Activated CD4-positive, alpha-beta T cell treated with anti-CD3 and anti-CD28 coated beads, Interleukin-2, amount 10 ng/mL, durations not matched to agents 24 days and 14 days (primary cell): ENCODE data around the gene MRPL18. TPM values are rescaled to one million over a fixed set of nuclear protein-coding genes. Genes with fewer than 3 reads are reported as not detected.
"Not testable (repeated sequence)": the region's sequence is repeated elsewhere in the genome, so short reads cannot be mapped to it uniquely, and the experiment has no call there.

Experiments used
- DNase-seq: peaks from one replicate; pipeline ENCODE4 v3.0.0; 2022
- H3K27ac Mint-ChIP-seq: one replicate; pipeline ENCODE4 v1.8.0; 2022; ENCODE audit warnings: mild to moderate bottlenecking, mixed read lengths
- H3K27me3 Mint-ChIP-seq: one replicate; pipeline ENCODE4 v1.8.0; 2022; ENCODE audit warnings: mixed read lengths
- H3K36me3 Mint-ChIP-seq: one replicate; pipeline ENCODE4 v1.8.0; 2022; ENCODE audit warnings: low read depth, mild to moderate bottlenecking, mixed read lengths
- H3K4me1 Mint-ChIP-seq: one replicate; pipeline ENCODE4 v1.8.0; 2021; ENCODE audit warnings: mixed read lengths
- H3K4me3 Mint-ChIP-seq: one replicate; pipeline ENCODE4 v1.8.0; 2022; ENCODE audit warnings: mild to moderate bottlenecking, moderate library complexity, mixed read lengths
- H3K9me3 Mint-ChIP-seq: one replicate; pipeline ENCODE4 v1.8.0; 2021; ENCODE audit warnings: mixed read lengths
- intact Hi-C: fragments of 100-400 bp; cut with micrococcal nuclease; formaldehyde crosslinking; loops from one replicate; pipeline ENCODE4 v1.15.1; 2023
- total RNA-seq: library from RNA; stranded (reverse); gene quantifications from 2 replicates; pipeline ENCODE4 v1.2.3, GENCODE V29; 2022

Gene MRPL18
- total RNA-seq, 1 donor from 2014 or later = 112 TPM

DNA sequence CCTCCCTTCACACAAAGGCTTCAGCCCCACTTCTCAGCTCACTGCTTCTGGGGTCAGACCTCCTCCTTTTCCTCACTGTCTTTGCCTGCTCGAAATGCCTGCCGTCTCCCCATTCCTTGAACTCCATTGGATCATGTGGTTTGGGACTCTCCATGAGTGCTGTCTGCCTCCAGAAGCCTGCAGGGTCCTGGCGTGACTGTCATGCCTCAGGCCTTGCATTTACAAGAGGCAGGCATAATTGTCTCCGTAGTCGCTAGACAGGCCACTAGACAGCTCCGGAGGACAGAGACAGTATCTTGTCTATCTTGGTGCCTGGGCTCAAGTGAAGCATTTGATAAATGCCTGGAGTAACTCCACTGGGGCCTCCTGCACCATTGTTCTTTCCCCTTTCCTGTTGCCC is 25.1 kb downstream of the MRPL18 start:
- Mint-ChIP-seq H3K9me3 (no peaks in the 10 kb centered on the region), H3K4me3 (no peak overlapping the region), H3K4me1 (peaks cover 16% of the 10 kb centered on the region), H3K27me3 (no peaks in the 10 kb centered on the region), H3K27ac (peak overlapping the region; percentile 0), H3K36me3 (no peaks in the 10 kb centered on the region)
- intact Hi-C loops = no loop called here
- DNase-seq = no peak

DNA sequence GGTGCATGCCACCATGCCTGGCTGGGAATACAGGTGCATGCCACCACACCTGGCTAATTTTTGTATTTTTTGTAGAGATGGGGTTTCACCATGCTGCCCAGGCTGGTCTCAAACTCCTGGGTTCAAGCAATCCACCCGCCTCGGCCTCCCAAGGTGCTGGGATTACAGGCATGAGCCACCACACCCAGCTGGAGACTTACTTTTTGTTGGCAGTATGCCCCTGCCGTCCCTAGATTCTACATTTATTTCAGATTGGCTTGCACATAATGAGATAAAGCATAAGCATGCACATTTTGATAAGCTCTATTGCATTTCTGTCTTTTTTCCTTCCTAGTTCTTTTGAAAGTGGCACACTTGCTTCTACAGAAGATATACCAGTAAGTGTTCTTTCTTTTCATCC is 26.5 kb downstream of the MRPL18 start:
- H3K9me3 Mint-ChIP-seq, H3K36me3 Mint-ChIP-seq, intact Hi-C loops, H3K4me3 Mint-ChIP-seq, H3K27ac Mint-ChIP-seq, H3K27me3 Mint-ChIP-seq, DNase-seq: not testable (repeated sequence)
- peaks cover 17% of the 10 kb centered on the region for H3K4me1 Mint-ChIP-seq

DNA sequence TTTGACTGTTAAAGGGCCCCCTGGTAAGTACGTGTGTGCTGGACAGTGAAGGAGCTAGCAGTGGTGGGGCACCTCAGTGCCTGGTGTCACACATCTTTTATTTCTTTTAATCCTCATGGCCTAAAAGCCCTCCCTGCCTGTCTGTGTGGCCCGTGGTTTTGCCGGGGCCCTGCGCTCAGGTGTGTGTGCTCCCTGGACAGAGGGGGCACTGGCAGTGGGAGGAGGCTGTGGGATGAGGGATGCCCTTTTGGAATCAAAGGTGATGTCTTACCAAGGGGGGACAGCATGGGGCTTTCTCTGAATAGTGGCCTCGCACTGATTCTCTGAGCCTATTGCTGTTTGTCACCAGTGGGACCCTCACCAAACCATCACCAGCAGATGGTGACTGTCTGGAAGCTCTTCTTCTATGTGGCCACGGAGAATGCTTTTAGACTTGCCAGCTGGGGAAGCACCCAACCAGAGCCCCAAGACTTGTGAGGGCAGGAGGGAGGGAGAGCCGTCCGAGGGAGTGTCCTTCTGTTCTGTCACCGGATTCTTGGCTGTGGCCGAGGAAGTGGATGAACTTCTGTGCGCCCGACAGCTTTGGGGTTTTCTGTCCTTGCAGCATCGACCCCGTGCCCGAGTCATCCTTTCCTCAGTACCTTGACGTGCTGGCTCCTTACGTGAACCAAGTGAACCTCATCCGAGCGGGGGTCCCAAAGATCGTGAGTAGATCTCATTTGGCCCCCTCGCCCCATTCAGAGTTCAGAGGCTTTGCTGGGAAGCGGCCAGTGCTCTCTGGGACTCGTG is 27.9 kb downstream of the MRPL18 start:
- H3K4me3 Mint-ChIP-seq = no peak overlapping the region
- H3K27me3 Mint-ChIP-seq = no peaks in the 10 kb centered on the region
- H3K4me1 Mint-ChIP-seq = peaks cover 17% of the 10 kb centered on the region
- H3K27ac Mint-ChIP-seq = no peak overlapping the region
- no peaks in the 10 kb centered on the region for H3K9me3 Mint-ChIP-seq
- intact Hi-C loops = no loop called here
- DNase-seq = no peak
- no peaks in the 10 kb centered on the region for H3K36me3 Mint-ChIP-seq

DNA sequence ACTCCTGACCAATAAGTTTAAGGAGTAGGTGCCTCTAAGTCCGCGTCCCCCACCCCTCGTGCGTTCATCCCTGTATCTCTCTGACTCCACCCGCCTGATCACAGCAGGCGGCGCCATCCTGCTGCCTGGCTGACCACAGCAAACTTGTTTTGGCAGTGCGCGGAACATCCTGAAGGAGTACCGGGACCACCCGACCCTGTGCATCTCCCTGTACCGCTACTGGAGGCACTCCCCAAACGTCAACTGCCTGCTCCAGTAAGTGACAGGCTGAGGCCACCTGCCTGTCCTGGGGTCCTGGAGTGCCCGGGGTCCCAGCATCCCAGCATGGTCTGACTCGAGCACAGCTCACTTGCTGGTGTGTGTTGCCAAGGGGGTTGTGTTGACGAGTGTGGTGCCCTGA is 28.8 kb downstream of the MRPL18 start:
- intact Hi-C loops = no loop called here
- peak overlapping the region; percentile 88 for H3K27ac Mint-ChIP-seq
- no peaks in the 10 kb centered on the region for H3K9me3 Mint-ChIP-seq
- no peaks in the 10 kb centered on the region for H3K27me3 Mint-ChIP-seq
- DNase-seq = no peak
- H3K4me1 Mint-ChIP-seq = peaks cover 17% of the 10 kb centered on the region
- no peaks in the 10 kb centered on the region for H3K36me3 Mint-ChIP-seq
- peak overlapping the region; percentile 78 for H3K4me3 Mint-ChIP-seq

DNA sequence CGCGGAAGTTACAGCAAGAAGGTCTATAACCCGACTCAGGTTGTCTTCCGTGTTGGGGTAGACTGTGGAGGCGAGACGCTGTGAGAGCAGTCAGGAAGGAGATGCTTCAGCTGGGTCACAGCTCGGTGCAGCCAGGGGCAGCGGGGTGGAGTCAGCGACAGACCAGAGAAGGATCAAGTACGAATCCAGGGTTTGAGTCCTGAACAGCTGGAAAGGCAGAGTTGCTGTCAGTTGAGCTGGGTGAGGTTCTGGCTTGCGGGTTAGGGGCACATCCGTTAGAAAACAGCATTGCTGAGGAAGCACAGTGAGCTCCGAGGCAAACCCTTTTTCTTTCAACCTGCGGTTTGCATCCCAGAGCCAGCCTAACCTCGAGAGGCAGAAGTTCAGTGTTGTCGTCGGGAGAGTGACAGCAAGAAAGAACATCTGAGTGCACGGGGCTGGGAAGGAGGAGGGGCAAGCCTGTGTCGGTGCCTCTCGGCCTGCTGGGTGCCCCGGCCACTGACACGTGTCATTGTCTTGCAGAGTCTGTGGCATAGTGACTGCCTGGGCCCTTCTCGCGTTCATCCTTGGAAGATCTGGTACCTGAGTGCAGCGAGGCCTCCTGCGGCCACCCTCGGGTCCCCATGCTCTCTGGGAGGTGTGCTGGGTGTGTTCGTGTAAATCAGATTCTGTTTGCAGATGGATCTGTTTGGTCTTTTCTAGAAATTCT is 29.8 kb downstream of the MRPL18 start:
- intact Hi-C loops = no loop called here

DNA sequence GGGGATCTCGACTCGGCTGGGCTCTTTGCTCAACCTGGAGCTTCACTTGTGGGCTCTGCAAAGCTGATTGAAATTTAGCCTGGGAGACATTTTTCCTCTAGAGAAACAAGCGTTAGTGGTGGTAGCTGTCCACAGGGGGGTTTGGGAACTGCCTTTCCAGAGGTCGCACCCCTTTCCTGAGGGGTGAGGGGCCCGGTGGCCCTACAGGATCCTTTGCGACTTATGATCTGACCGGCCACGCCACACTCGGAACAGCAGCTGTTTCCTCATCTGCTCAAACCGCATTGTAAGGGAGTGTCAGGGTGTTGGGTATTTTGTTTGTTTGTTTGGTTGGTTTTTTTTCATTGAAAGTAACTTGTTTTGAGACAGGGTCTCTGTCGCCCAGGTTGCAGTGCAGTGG is 30.9 kb downstream of the MRPL18 start:
- H3K36me3 Mint-ChIP-seq = no peaks in the 10 kb centered on the region
- H3K27me3 Mint-ChIP-seq = no peaks in the 10 kb centered on the region
- no peaks in the 10 kb centered on the region for H3K9me3 Mint-ChIP-seq
- intact Hi-C loops = no loop called here
- no peak overlapping the region for H3K4me3 Mint-ChIP-seq
- no peak for DNase-seq
- H3K4me1 Mint-ChIP-seq = peaks cover 15% of the 10 kb centered on the region
- no peak overlapping the region for H3K27ac Mint-ChIP-seq

More for the DNA sequence above, 29.8 kb downstream of the MRPL18 start:
- no peaks in the 10 kb centered on the region for H3K36me3 Mint-ChIP-seq
- no peaks in the 10 kb centered on the region for H3K27me3 Mint-ChIP-seq
- H3K4me3 Mint-ChIP-seq = peak overlapping the region; percentile 78
- no peaks in the 10 kb centered on the region for H3K9me3 Mint-ChIP-seq
- H3K4me1 Mint-ChIP-seq = peaks cover 15% of the 10 kb centered on the region
- H3K27ac Mint-ChIP-seq = peak overlapping the region; percentile 88
- peak; percentile 84 for DNase-seq

DNA sequence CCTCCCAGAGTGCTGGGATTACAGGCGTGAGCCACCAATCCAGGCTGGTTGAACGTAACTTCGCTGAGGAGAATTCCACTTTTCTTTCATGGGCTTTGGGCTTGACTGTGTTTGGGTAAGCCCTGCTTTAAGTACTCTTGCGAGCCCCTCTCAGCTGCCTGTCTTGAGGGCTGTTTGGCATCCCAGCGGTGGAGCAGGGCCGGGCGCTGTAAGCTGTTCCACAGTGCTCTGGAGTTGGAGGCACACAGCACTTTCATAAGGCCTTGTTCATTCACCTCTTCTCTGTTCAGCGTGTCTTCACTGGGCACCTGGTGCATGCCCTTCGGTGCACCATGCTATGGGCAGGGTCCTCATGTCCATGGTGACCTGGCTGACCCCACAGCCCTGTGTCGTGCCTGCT is 31.5 kb downstream of the MRPL18 start:
- H3K27ac Mint-ChIP-seq = no peak overlapping the region

DNA sequence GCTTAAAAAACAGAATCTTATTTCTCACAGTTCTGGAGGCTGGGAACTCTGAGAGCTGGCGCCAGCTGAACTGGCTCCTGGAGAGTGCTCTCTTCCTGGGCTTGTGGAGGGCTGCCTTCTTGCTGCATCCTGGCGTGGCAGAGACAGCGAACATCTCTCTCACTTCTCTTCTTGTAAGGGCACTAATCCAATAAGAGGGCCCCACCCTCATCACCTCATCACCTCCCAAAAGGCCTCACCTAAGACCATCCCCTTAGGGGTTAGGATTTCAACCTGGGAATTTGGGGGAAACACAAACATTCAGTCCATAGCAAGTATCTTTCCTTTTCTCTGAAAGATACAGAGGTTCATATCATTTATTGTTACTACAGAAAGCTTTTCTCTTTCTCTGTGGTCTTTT is 33.7 kb downstream of the MRPL18 start:
- Mint-ChIP-seq H3K4me3 (no peak overlapping the region), H3K36me3 (no peaks in the 10 kb centered on the region), H3K9me3 (no peaks in the 10 kb centered on the region), H3K27ac (no peak overlapping the region), H3K27me3 (no peaks in the 10 kb centered on the region), H3K4me1 (peaks cover 15% of the 10 kb centered on the region)
- intact Hi-C loops = no loop called here
- DNase-seq = no peak

More for the DNA sequence above, 31.5 kb downstream of the MRPL18 start:
- Mint-ChIP-seq H3K4me3 (no peak overlapping the region), H3K9me3 (no peaks in the 10 kb centered on the region), H3K4me1 (peaks cover 15% of the 10 kb centered on the region), H3K27me3 (no peaks in the 10 kb centered on the region), H3K36me3 (no peaks in the 10 kb centered on the region)
- no peak for DNase-seq
- intact Hi-C loops = no loop called here

DNA sequence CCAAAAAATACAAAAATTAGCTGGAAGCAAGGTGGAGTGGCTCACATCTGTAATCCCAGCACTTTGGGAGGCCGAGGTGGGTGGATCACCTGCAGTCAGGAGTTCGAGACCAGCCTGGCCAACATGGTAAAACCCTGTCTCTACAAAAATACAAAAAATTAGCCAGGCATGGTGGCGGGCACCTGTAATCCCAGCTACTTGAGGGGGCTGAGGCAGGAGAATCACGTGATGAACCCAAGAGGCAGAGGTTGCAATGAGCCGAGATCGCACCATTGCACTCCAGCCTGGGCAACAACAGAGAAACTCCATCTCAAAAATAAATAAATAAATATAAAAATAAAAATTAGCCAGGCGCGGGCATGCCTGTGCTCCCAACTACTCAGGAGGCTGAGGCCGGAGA is 34.4 kb downstream of the MRPL18 start:
- intact Hi-C loops, H3K36me3 Mint-ChIP-seq: not testable (repeated sequence)

DNA sequence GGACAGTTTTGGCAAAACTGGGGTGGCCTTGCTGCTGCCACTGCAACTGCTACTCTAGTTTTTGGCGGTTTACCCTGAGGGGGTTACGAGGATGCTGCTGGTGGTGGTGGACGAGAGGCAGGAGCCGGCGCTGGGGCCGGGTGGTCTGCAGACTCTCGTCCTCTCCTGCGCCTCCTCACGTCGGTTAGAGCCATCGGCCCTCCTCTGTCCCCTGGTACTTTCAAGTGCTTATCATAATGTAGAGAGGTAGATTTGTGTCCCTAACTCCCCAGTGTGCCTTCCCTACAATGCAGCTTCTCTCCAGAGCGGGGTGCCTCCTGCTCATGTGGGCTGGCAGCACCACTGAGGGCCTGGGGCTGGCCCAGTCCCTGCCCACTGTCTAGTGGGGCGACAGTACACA is 35.7 kb downstream of the MRPL18 start:
- H3K4me3 Mint-ChIP-seq = no peak overlapping the region
- H3K27ac Mint-ChIP-seq = no peak overlapping the region
- no peaks in the 10 kb centered on the region for H3K9me3 Mint-ChIP-seq
- intact Hi-C loops = no loop called here
- H3K36me3 Mint-ChIP-seq = no peaks in the 10 kb centered on the region
- DNase-seq = no peak
- H3K4me1 Mint-ChIP-seq = peaks cover 4% of the 10 kb centered on the region
- peaks cover 2% of the 10 kb centered on the region for H3K27me3 Mint-ChIP-seq

More for the DNA sequence above, 34.4 kb downstream of the MRPL18 start:
- H3K27me3 Mint-ChIP-seq, DNase-seq, H3K4me3 Mint-ChIP-seq, H3K27ac Mint-ChIP-seq, H3K9me3 Mint-ChIP-seq: not testable (repeated sequence)
- peaks cover 13% of the 10 kb centered on the region for H3K4me1 Mint-ChIP-seq

DNA sequence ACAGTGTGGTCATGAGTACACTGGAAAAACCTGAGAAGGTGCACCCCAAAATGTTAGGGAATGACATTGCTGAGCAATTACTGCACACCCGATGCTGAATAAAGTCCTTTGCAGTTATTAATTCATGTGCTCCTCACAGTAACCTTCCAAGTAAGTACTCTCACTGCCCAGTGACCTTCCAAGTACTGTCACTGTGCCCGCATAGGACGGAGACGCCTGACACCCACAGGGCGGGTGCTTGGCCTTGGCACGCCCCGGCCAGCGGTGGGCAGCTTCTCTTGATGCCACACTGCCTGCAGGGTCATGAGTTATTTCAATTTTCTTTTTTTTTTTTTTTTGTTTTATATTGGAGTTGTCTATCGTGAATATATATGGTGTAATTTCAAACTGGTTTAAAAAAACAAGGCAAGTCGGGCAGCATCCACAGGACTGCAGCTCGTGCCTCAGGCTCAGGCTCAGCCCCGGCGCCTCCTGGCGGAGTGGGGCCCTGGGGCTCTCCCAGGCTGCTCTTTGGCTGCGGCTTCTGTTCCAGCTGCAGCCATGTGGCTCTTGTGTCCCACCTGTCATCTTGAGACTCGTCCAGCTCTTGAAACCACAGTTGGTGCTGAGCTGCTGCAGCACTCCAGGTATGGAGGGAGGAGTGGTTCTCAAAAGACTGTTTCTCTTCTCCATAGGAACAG is 36.8 kb downstream of the MRPL18 start:
- peaks cover 4% of the 10 kb centered on the region for H3K4me1 Mint-ChIP-seq
- intact Hi-C loops = no loop called here
- no peaks in the 10 kb centered on the region for H3K9me3 Mint-ChIP-seq
- H3K27me3 Mint-ChIP-seq = peaks cover 2% of the 10 kb centered on the region
- H3K4me3 Mint-ChIP-seq = no peak overlapping the region
- no peaks in the 10 kb centered on the region for H3K36me3 Mint-ChIP-seq
- H3K27ac Mint-ChIP-seq = no peak overlapping the region
- DNase-seq = no peak

DNA sequence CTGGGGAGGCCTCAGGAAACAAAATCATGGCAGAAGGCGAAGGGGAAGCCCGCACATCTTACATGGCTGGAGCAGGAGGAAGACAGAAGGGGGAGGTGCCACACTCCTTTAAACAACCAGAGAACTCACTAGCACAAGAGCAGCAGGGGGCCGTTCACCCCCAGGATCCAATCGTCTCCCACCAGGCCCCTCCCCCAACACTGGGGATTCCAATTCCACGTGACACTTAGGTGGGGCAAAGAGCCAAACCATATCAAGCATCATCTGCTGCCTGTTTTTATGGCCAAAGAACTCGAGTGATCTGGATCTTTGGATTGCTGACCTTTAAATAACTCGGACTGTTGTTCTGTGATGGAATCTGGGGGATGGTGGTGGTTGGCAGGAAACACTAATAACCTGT is 37.8 kb downstream of the MRPL18 start:
- no peak for DNase-seq

DNA sequence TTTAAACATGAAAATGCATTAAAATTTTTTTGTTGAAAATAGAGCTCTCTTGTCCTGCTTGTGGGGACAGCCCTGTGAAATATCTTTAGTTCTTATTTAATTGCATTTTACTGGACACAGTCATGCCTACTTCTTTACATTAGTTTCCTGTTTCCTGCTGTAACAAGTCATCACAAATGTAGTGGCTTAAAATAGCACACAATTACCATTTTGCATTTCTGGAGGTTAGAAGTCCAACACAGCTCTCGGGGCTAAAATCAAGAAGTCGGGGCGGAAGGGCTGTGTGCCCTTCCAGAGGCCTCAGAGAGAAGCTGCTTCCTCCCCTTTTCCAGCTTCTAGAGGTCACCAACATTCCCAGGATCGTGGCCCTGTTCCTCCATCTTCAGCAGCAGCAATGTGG is 39.3 kb downstream of the MRPL18 start:
- Mint-ChIP-seq H3K4me1 (peaks cover 6% of the 10 kb centered on the region), H3K27ac (no peak overlapping the region), H3K36me3 (no peaks in the 10 kb centered on the region), H3K9me3 (no peaks in the 10 kb centered on the region), H3K27me3 (peaks cover 4% of the 10 kb centered on the region), H3K4me3 (no peak overlapping the region)
- intact Hi-C loops = no loop called here
- no peak for DNase-seq

More for the DNA sequence above, 37.8 kb downstream of the MRPL18 start:
- H3K27ac Mint-ChIP-seq = no peak overlapping the region
- H3K27me3 Mint-ChIP-seq = peaks cover 4% of the 10 kb centered on the region
- no peaks in the 10 kb centered on the region for H3K9me3 Mint-ChIP-seq
- intact Hi-C loops = no loop called here
- H3K36me3 Mint-ChIP-seq = no peaks in the 10 kb centered on the region
- H3K4me1 Mint-ChIP-seq = peaks cover 6% of the 10 kb centered on the region
- no peak overlapping the region for H3K4me3 Mint-ChIP-seq
